HCT116 (cell line): Measurements from ENCODE around the gene ELFN1. TPM values are rescaled to one million over a fixed set of nuclear protein-coding genes. Genes with fewer than 3 reads are reported as not detected.

Source experiments
- ATAC-seq: fragments of 200-7000 bp; cut with Tn5 transposase; 2 replicates; pipeline ENCODE4 v1.9.1; 2020; ENCODE audit warnings: mild to moderate bottlenecking, moderate library complexity
- BruUV-seq: library from RNA; stranded (reverse); fragments of 400-500 nt; replicated peaks from 2 replicates; lab custom pipeline; 2021; lab: Mats Ljungman, UMichigan
- CTCF ChIA-PET: fragments of 300-600 bp; sonication (Branson Sonifier 250); formaldehyde crosslinking; loops from one replicate; lab custom pipeline; 2021; ENCODE audit warnings: antibody characterized with exemption; lab: Charles Lee
- POLR2A ChIA-PET: fragments of 300-600, 350-600 bp; sonication (Branson Sonifier 250); formaldehyde crosslinking; loops from one replicate; lab custom pipeline; 2021; ENCODE audit warnings: antibody characterized with exemption; lab: Charles Lee
- RAD21 ChIA-PET, 2 experiments: fragments of 300-600 bp; sonication (Branson Sonifier 250); formaldehyde crosslinking; loops; one replicate each; lab custom pipeline; 2023; ENCODE audit warnings: low total read pairs in 2 of 2; ENCODE audit not compliant: uncharacterized antibody in 2 of 2, unreplicated experiment in 2 of 2, low non-redundant PET in 1 of 2; lab: Charles Lee
- DNase-seq: peaks from one replicate; pipeline ENCODE4 v3.0.0-alpha.2; 2010; ENCODE audit warnings: low read depth, low spot score
- H2AFZ ChIP-seq: fragments of 200-600 bp; shearing (Covaris generic), sonication (generic); 2 replicates; pipeline ENCODE4 v1.6.1; 2017; ENCODE audit warnings: low read depth, mixed run types, mixed read lengths, antibody characterized with exemption, low read length; ENCODE audit not compliant: poor library complexity, severe bottlenecking
- H3K27ac ChIP-seq: 2 replicates; pipeline ENCODE4 v1.5.1; 2012; ENCODE audit warnings: low read depth, low read length
- H3K27me3 ChIP-seq: fragments of 200-600 bp; sonication (generic); 2 replicates; pipeline ENCODE4 v1.6.1; 2016; ENCODE audit warnings: mixed run types, low read length, mixed read lengths; ENCODE audit not compliant: insufficient read depth
- H3K36me3 ChIP-seq, 2 experiments: fragments of 200-500 bp in 1 of 2; fragments of 200-600 bp in 1 of 2; sonication (Bioruptor generic) in 1 of 2; sonication (generic) in 1 of 2; 2 replicates each; pipeline versions ENCODE4 v1.5.1 to v1.6.1; 2014 to 2016; ENCODE audit warnings: low read length in 2 of 2, inconsistent platforms in 1 of 2, mixed read lengths in 1 of 2, mixed run types in 1 of 2; ENCODE audit not compliant: insufficient read depth in 2 of 2, control insufficient read depth in 1 of 2
- H3K4me1 ChIP-seq, 2 experiments: fragments of 200-600 bp in 1 of 2; sonication (generic) in 1 of 2; 2 replicates each; pipeline versions ENCODE4 v1.5.1 to v1.6.1; 2012 to 2017; ENCODE audit warnings: low read length in 2 of 2, inconsistent platforms in 1 of 2, mild to moderate bottlenecking in 1 of 2, mixed read lengths in 1 of 2, mixed run types in 1 of 2, moderate library complexity in 1 of 2; ENCODE audit not compliant: insufficient read depth in 2 of 2, control insufficient read depth in 1 of 2
- H3K4me2 ChIP-seq: fragments of 200-600 bp; sonication (generic); 2 replicates; pipeline ENCODE4 v1.6.1; 2017; ENCODE audit warnings: mixed run types, low read length, mixed read lengths
- H3K4me3 ChIP-seq, 2 experiments: fragments of 200-600 bp in 1 of 2; sonication (generic) in 1 of 2; replicated peaks in 1 of 2; 2 replicates each; pipeline ENCODE4 v1.5.1; 2011 to 2016; ENCODE audit warnings: low read length in 2 of 2, control low read depth in 1 of 2, low read depth in 1 of 2, mild to moderate bottlenecking in 1 of 2, mixed read lengths in 1 of 2, mixed run types in 1 of 2
- H3K79me2 ChIP-seq: fragments of 200-600 bp; sonication (generic); 2 replicates; pipeline ENCODE4 v1.6.1; 2017; ENCODE audit warnings: mild to moderate bottlenecking, mixed run types, low read length, moderate library complexity, mixed read lengths; ENCODE audit not compliant: insufficient read depth
- H3K9ac ChIP-seq: fragments of 200-600 bp; sonication (generic); 2 replicates; pipeline ENCODE4 v1.6.1; 2016; ENCODE audit warnings: low read length, mixed read lengths
- H3K9me2 ChIP-seq: fragments of 200-600 bp; sonication (generic), shearing (Covaris generic); 2 replicates; pipeline ENCODE4 v1.6.1; 2017; ENCODE audit warnings: mixed run types, mild to moderate bottlenecking, moderate library complexity; ENCODE audit not compliant: insufficient read depth
- H3K9me3 ChIP-seq, 2 experiments: fragments of 200-500 bp in 1 of 2; fragments of 200-600 bp in 1 of 2; sonication (Bioruptor generic) in 1 of 2; sonication (generic) in 1 of 2; 2 replicates each; pipeline ENCODE4 v1.6.1; 2014 to 2017; ENCODE audit warnings: low read length in 2 of 2, mixed read lengths in 2 of 2, inconsistent platforms in 1 of 2, low read depth in 1 of 2, mild to moderate bottlenecking in 1 of 2, mixed run types in 1 of 2, moderate library complexity in 1 of 2; ENCODE audit not compliant: control insufficient read depth in 1 of 2, insufficient read depth in 1 of 2
- H4K20me1 ChIP-seq: fragments of 200-600 bp; sonication (generic), shearing (Covaris generic); 2 replicates; pipeline ENCODE4 v1.6.1; 2017; ENCODE audit warnings: mixed run types, mild to moderate bottlenecking, moderate library complexity; ENCODE audit not compliant: insufficient read depth
- CBX3 ChIP-seq: IDR thresholded peaks from 2 replicates; pipeline ENCODE4 v1.6.1; 2012; ENCODE audit warnings: low read depth
- CEBPB ChIP-seq: IDR thresholded peaks from 2 replicates; pipeline ENCODE4 v1.6.1; 2012; ENCODE audit warnings: low read depth
- EGR1 ChIP-seq: IDR thresholded peaks from 2 replicates; pipeline ENCODE4 v1.6.1; 2012; ENCODE audit warnings: low read depth
- ELF1 ChIP-seq: IDR thresholded peaks from 2 replicates; pipeline ENCODE4 v1.6.1; 2012; ENCODE audit warnings: low read depth, borderline replicate concordance
- EZH2 ChIP-seq: fragments of 200-600 bp; sonication (generic); IDR thresholded peaks from 2 replicates; pipeline ENCODE4 v1.6.1; 2017; ENCODE audit warnings: antibody characterized with exemption, mixed run types
- FOSL1 ChIP-seq: IDR thresholded peaks from 2 replicates; pipeline ENCODE4 v1.6.1; 2012; ENCODE audit warnings: low read depth
- JUND ChIP-seq: IDR thresholded peaks from 2 replicates; pipeline ENCODE4 v1.6.1; 2012
- MAX ChIP-seq: IDR thresholded peaks from 2 replicates; pipeline ENCODE4 v1.6.1; 2012
- POLR2A ChIP-seq: IDR thresholded peaks from 2 replicates; pipeline ENCODE4 v1.7.0; 2011; ENCODE audit warnings: borderline replicate concordance; ENCODE audit not compliant: insufficient read depth, insufficient read length; ENCODE audit errors: extremely low read depth
- RAD21 ChIP-seq: IDR thresholded peaks from 2 replicates; pipeline ENCODE4 v1.6.1; 2012; ENCODE audit warnings: low read depth, mild to moderate bottlenecking
- SIN3A ChIP-seq: IDR thresholded peaks from 2 replicates; pipeline ENCODE4 v1.6.1; 2012; ENCODE audit warnings: low read depth
- SP1 ChIP-seq: IDR thresholded peaks from 2 replicates; pipeline ENCODE4 v1.6.1; 2012; ENCODE audit warnings: low read depth
- TCF7L2 ChIP-seq: IDR thresholded peaks from 2 replicates; pipeline ENCODE4 v1.7.0; 2011; ENCODE audit warnings: borderline replicate concordance, inconsistent platforms; ENCODE audit not compliant: insufficient read depth, insufficient read length; ENCODE audit errors: extremely low read depth
- ZNF274 ChIP-seq: fragments of 200-500 bp; sonication (Bioruptor generic); IDR thresholded peaks from 2 replicates; pipeline ENCODE4 v1.6.1; 2014; ENCODE audit warnings: mild to moderate bottlenecking, low read depth, low read length, inconsistent platforms
- intact Hi-C: fragments of 100-400 bp; cut with micrococcal nuclease; formaldehyde crosslinking; loops from 2 replicates; pipeline ENCODE4 v1.10.0; 2022
- total RNA-seq: library from RNA; stranded (reverse); gene quantifications from one replicate; pipeline ENCODE4 v1.2.1, GENCODE V29; 2021; ENCODE audit not compliant: unreplicated experiment

Gene ELFN1
- total RNA-seq, 1 experiment from 2014 or later = 4.4 TPM

- Histone ChIP-seq H3K9ac (no peak overlapping the region), H3K9me3 (no peaks in the 10 kb centered on the region), H3K9me2 (no peaks in the 10 kb centered on the region), H3K79me2 (peaks cover 30% of the 10 kb centered on the region), H3K27ac (no peak overlapping the region), H3K4me1 (peaks cover 8 to 29% of the 10 kb centered on the region in 2 experiments), H2AFZ (no peak overlapping the region), H3K36me3 (peaks cover 0 to 15% of the 10 kb centered on the region in 2 experiments; a peak in 1 of 4 replicates), H3K27me3 (peaks cover 16% of the 10 kb centered on the region; the same call in 1 of the 2 replicates), H3K4me2 (no peak overlapping the region), H3K4me3 (no peak overlapping the region), H4K20me1 (no peaks in the 10 kb centered on the region; the same call in 1 of the 2 replicates)
- RAD21 ChIA-PET = no interaction called here
- CTCF ChIA-PET = no interaction called here
- TF ChIP-seq JUND = no peak
- no peak for TF ChIP-seq ELF1
- no peak for TF ChIP-seq EZH2
- no peak for TF ChIP-seq POLR2A
- no peak for TF ChIP-seq ZNF274
- TF ChIP-seq SIN3A = no peak
- no peak for TF ChIP-seq MAX
- no peak for TF ChIP-seq RAD21
- TF ChIP-seq FOSL1 = no peak
- no peak for TF ChIP-seq EGR1
- no peak for TF ChIP-seq SP1
- no peak for TF ChIP-seq TCF7L2
- no peak for TF ChIP-seq CBX3
- TF ChIP-seq CEBPB = no peak
- POLR2A ChIA-PET = interaction anchor here (0.7 kb wide), 1 partner anchor 168 kb away, joined by 3 read pairs; no protein-coding TSS in a partner anchor
- intact Hi-C loops = loop anchor here (10.0 kb wide), 1 partner anchor 163 kb away; the partner anchor contains the start of gene PSMG3
- no TSS peak for BruUV-seq
- no peak for ATAC-seq
- no peak for DNase-seq
These were observed 67.9 kb downstream of the ELFN1 start for GRCh38 chr7:1737956-1738355.
